GM12878 (cell line): ENCODE measurements around the gene AEN. TPM values are rescaled to one million over a fixed set of nuclear protein-coding genes. Genes with fewer than 3 reads are reported as not detected.

Experiments used
- ATAC-seq: fragments of 200-7000 bp; cut with Tn5 transposase; 3 replicates; pipeline ENCODE4 v1.9.1; 2020; ENCODE audit warnings: mild to moderate bottlenecking, moderate library complexity
- BruUV-seq: library from RNA; stranded (reverse); fragments of 400-500 nt; replicated peaks from 2 replicates; lab custom pipeline; 2021; lab: Mats Ljungman, UMichigan
- CTCF ChIA-PET: fragments of 300-600 bp; sonication (Branson Sonifier 250); formaldehyde crosslinking; extraction: SDS; loops from one replicate; lab custom pipeline; 2021; ENCODE audit warnings: inconsistent platforms; lab: Yijun Ruan, JAX
- POLR2A ChIA-PET: fragments of 350-600 bp; formaldehyde crosslinking; extraction: SDS; loops from one replicate; lab custom pipeline; 2021; ENCODE audit warnings: inconsistent platforms; lab: Charles Lee
- RAD21 ChIA-PET: fragments of 300-600 bp; sonication (Branson Sonifier 250); formaldehyde crosslinking; loops from one replicate; lab custom pipeline; 2023; ENCODE audit warnings: antibody characterized with exemption; ENCODE audit not compliant: unreplicated experiment; lab: Charles Lee
- SMC1A ChIA-PET: fragments of 300-600 bp; sonication (Branson Sonifier 250); formaldehyde crosslinking; loops from one replicate; lab custom pipeline; 2023; ENCODE audit not compliant: unreplicated experiment, uncharacterized antibody; lab: Charles Lee
- DNase-seq: peaks from one replicate; pipeline ENCODE4 v3.0.0-alpha.2; 2011; ENCODE audit warnings: low read depth, low spot score
- FAIRE-seq: peaks from 3 replicates; lab custom pipeline; 2011; peaks lifted over from hg19 to GRCh38; lab: Jason Lieb, UNC
- H2AFZ ChIP-seq: 2 replicates; pipeline ENCODE4 v1.6.0; 2011; ENCODE audit warnings: low read depth, low read length, control low read depth; ENCODE audit not compliant: control insufficient read depth
- H3K27ac ChIP-seq: 2 replicates; pipeline ENCODE4 v1.5.1; 2011; ENCODE audit warnings: control low read depth; ENCODE audit not compliant: control insufficient read depth, insufficient read depth
- H3K27me3 ChIP-seq, 2 experiments: replicated peaks in 1 of 2; 2 replicates each; pipeline versions ENCODE4 v1.6.0 to v1.6.1; 2011; ENCODE audit warnings: low read length in 1 of 2; ENCODE audit not compliant: control insufficient read depth in 2 of 2, insufficient read depth in 2 of 2
- H3K36me3 ChIP-seq, 2 experiments: 2 replicates each; pipeline ENCODE4 v1.5.1; 2011; ENCODE audit warnings: low read length in 1 of 2; ENCODE audit not compliant: control insufficient read depth in 2 of 2, insufficient read depth in 2 of 2
- H3K4me1 ChIP-seq: 2 replicates; pipeline ENCODE4 v1.6.1; 2011; ENCODE audit warnings: mild to moderate bottlenecking, low read length, moderate library complexity, mixed read lengths; ENCODE audit not compliant: control insufficient read depth, insufficient read depth
- H3K4me2 ChIP-seq: 2 replicates; pipeline ENCODE4 v1.6.0; 2011; ENCODE audit warnings: control low read depth; ENCODE audit not compliant: control insufficient read depth, insufficient read depth
- H3K4me3 ChIP-seq: fragments of 200-600 bp; sonication (generic); 2 replicates; pipeline ENCODE4 v1.5.1; 2016
- H3K79me2 ChIP-seq: 2 replicates; pipeline ENCODE4 v1.6.0; 2011; ENCODE audit warnings: low read length; ENCODE audit not compliant: control insufficient read depth, insufficient read depth
- H3K9ac ChIP-seq: 2 replicates; pipeline ENCODE4 v1.8.0; 2011; ENCODE audit warnings: low read length, control low read depth, mixed read lengths; ENCODE audit not compliant: control insufficient read depth, insufficient read depth
- H3K9me3 ChIP-seq: replicated peaks from 3 replicates; pipeline ENCODE4 v1.5.1; 2011; ENCODE audit warnings: mild to moderate bottlenecking, low read length; ENCODE audit not compliant: control insufficient read depth, insufficient read depth
- H4K20me1 ChIP-seq: 2 replicates; pipeline ENCODE4 v1.6.0; 2011; ENCODE audit not compliant: control insufficient read depth, insufficient read depth
- DPF2 ChIP-seq: fragments of 450-650 bp; IDR thresholded peaks from 2 replicates; pipeline ENCODE4 v1.6.1; 2017; ENCODE audit warnings: mild to moderate bottlenecking
- E4F1 ChIP-seq: fragments of 450-650 bp; IDR thresholded peaks from 2 replicates; pipeline ENCODE4 v1.6.1; 2018; ENCODE audit warnings: borderline replicate concordance, mild to moderate bottlenecking; ENCODE audit not compliant: partially characterized antibody
- GATAD2B ChIP-seq: fragments of 450-650 bp; conservative IDR thresholded peaks from 2 replicates; pipeline ENCODE4 v1.6.1; 2017; ENCODE audit warnings: low read depth, mild to moderate bottlenecking, moderate library complexity
- IKZF1 ChIP-seq: fragments of 450-650 bp; conservative IDR thresholded peaks from 2 replicates; pipeline ENCODE4 v1.6.1; 2017; ENCODE audit warnings: antibody characterized with exemption, mild to moderate bottlenecking
- PKNOX1 ChIP-seq: fragments of 450-650 bp; IDR thresholded peaks from 2 replicates; pipeline ENCODE4 v1.6.1; 2016; ENCODE audit warnings: mild to moderate bottlenecking
- RELA ChIP-seq: fragments of 450-650 bp; IDR thresholded peaks from 2 replicates; pipeline ENCODE4 v1.8.0; 2014; ENCODE audit warnings: borderline replicate concordance; ENCODE audit not compliant: partially characterized antibody
- SREBF1 ChIP-seq: IDR thresholded peaks from 2 replicates; pipeline ENCODE4 v1.6.1; 2012; ENCODE audit warnings: mild to moderate bottlenecking, low read length
- TCF3 ChIP-seq: IDR thresholded peaks from 2 replicates; pipeline ENCODE4 v1.6.1; 2012; ENCODE audit warnings: low read depth, mild to moderate bottlenecking, low read length, borderline replicate concordance; ENCODE audit not compliant: insufficient read depth
- USF1 ChIP-seq: IDR thresholded peaks from 2 replicates; pipeline ENCODE4 v1.6.1; 2011; ENCODE audit warnings: borderline replicate concordance, low read depth, mild to moderate bottlenecking, moderate library complexity, mixed read lengths, low read length; ENCODE audit not compliant: insufficient read depth; ENCODE audit errors: extremely low read length
- ZBTB33 ChIP-seq: fragments of 450-650 bp; IDR thresholded peaks from 2 replicates; pipeline ENCODE4 v1.6.1; 2017; ENCODE audit warnings: mild to moderate bottlenecking
- WGBS: methylation state at CpG from one replicate; pipeline ENCODE4 v1.1.6; 2016; ENCODE audit warnings: low lambda C conversion rate; ENCODE audit not compliant: insufficient replicate concordance, insufficient coverage; ENCODE audit errors: missing lambda C conversion rate; 5-methylcytosine and 5-hydroxymethylcytosine counted together
- in situ Hi-C: fragments of 300-500 bp; cut with MboI; formaldehyde crosslinking; loops from 9 replicates; pipeline ENCODE4 v1.14.3; 2018; ENCODE audit warnings: mixed read lengths
- intact Hi-C: fragments of 100-400 bp; cut with micrococcal nuclease; formaldehyde crosslinking; loops from one replicate; pipeline ENCODE4 v1.14.2; 2022; ENCODE audit not compliant: unreplicated experiment
- polyA plus RNA-seq, 11 experiments: library from polyadenylated mRNA; depleted of rRNA in 4 of 11; unstranded in 6 of 11; stranded (reverse) in 5 of 11; fragments of >200 nt; fragmentation: Nextera tagmentation in 4 of 11; fragmentation: Illumina TruSeq in 1 of 11; extraction: Ambion mirVana in 4 of 11; extraction: Trizol in 1 of 11; gene quantifications; 1 replicate in 1 of 11; 2 replicates in 10 of 11; pipeline versions ENCODE4 v1.2.1 to v1.2.3, GENCODE V29; 2011 to 2016; ENCODE audit warnings: inconsistent platforms in 2 of 11, missing spikeins in 2 of 11, low read depth in 1 of 11
- total RNA-seq, 4 experiments: library from RNA; depleted of rRNA in 3 of 4; stranded (reverse); fragments of >200 nt in 3 of 4; fragmentation: Illumina TruSeq in 1 of 4; extraction: Trizol in 1 of 4; gene quantifications; 2 replicates each; pipeline versions ENCODE4 v1.2.1 to v1.2.3, GENCODE V29; 2013 to 2021

Gene AEN
- total and polyA plus RNA-seq, 10 of the 15 experiments (the other 5 are each of a cell fraction or from before 2014, with no cell fraction given), result 11.7 to 81.2 (median 53.7) TPM

GRCh38 chr15:88646951-88647350 is 25.8 kb downstream of the AEN start (continued):
- TF ChIP-seq GATAD2B, result no peak
- no peak for TF ChIP-seq SREBF1
- no peak for TF ChIP-seq RELA
- no peak for TF ChIP-seq USF1
- no peak for TF ChIP-seq DPF2

- no peak for FAIRE-seq
- in situ Hi-C loops, result no loop called here
- ChIA-PET POLR2A (interaction anchor here (0.8 kb wide), 1 partner anchor 10 kb away, joined by 4 read pairs; no protein-coding TSS in a partner anchor), SMC1A (interaction anchor here (0.6 to 1.6 kb wide), 3 partner anchors 9 to 23 kb away, joined by 3 to 7 read pairs (median 3); no protein-coding TSS in a partner anchor), RAD21 (interaction anchor here (1.2 to 2.8 kb wide), 2 partner anchors 9 to 23 kb away, joined by 4 to 7 read pairs; no protein-coding TSS in a partner anchor), CTCF (interaction anchor here (1.1 to 1.7 kb wide), 4 partner anchors 9 to 24 kb away, joined by 4 to 10 read pairs (median 7); partner anchors contain the start of gene ISG20)
- Histone ChIP-seq H3K9ac (no peak overlapping the region), H3K4me2 (peak overlapping the region; percentile 12; the same call in 1 of the 2 replicates), H4K20me1 (peaks cover 2% of the 10 kb centered on the region; the same call in 1 of the 2 replicates), H3K79me2 (peaks cover 6% of the 10 kb centered on the region), H3K4me3 (no peak overlapping the region)
- ATAC-seq, result peak; percentile 16
- 48% methylated on average over 11 of the region's 11 CpGs for WGBS
- intact Hi-C loops, result no loop called here
- TF ChIP-seq TCF3 (0 out of 2 replicates have a peak, but pooled peaks have one; percentile 17), PKNOX1 (no peak), IKZF1 (no peak), E4F1 (no peak), ZBTB33 (no peak)
- TF ChIP-seq, all 136 proteins: peak for 1
- H3K27ac ChIP-seq, result no peak overlapping the region
- no peak for DNase-seq
- no peak overlapping the region for H2AFZ ChIP-seq
- peaks cover 30% of the 10 kb centered on the region for H3K4me1 ChIP-seq
- no TSS peak for BruUV-seq
- no peaks in the 10 kb centered on the region for H3K27me3 ChIP-seq
- no peaks in the 10 kb centered on the region for H3K9me3 ChIP-seq
- H3K36me3 ChIP-seq, result peaks cover 0 to 11% of the 10 kb centered on the region in 2 experiments
These were observed 26.4 kb downstream of the AEN start for GRCh38 chr15:88647351-88648105.
